ENCODE results near the gene PFKFB2.

PFKFB2 gene

DNA sequence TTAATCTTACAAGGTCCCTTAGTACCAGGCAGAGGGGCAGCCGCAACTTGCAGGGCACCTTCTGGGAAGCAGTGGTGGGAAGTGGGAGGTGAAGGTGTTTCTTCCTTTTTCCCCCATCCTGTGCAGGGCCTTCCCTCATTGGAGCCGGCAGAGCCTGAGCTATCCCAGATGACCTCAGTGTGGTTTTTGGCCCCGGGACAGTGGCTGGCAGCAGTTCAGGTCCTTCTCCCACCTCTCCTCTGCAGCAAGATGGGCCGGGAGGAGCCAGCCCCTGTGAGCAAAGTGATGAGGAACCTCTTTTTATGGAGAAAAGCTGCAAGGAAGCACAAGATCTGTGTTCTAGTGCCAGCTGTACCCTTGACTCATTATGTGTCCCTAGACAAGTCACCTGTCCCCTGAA, 6.8 kb downstream of the PFKFB2 start:
- TF ChIP-seq, protein P1, sequence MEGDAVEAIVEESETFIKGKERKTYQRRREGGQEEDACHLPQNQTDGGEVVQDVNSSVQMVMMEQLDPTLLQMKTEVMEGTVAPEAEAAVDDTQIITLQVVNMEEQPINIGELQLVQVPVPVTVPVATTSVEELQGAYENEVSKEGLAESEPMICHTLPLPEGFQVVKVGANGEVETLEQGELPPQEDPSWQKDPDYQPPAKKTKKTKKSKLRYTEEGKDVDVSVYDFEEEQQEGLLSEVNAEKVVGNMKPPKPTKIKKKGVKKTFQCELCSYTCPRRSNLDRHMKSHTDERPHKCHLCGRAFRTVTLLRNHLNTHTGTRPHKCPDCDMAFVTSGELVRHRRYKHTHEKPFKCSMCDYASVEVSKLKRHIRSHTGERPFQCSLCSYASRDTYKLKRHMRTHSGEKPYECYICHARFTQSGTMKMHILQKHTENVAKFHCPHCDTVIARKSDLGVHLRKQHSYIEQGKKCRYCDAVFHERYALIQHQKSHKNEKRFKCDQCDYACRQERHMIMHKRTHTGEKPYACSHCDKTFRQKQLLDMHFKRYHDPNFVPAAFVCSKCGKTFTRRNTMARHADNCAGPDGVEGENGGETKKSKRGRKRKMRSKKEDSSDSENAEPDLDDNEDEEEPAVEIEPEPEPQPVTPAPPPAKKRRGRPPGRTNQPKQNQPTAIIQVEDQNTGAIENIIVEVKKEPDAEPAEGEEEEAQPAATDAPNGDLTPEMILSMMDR (IDR thresholded peaks at IDR 0.05; ENCODE audit: low read depth, low read length, missing control alignments): no peak
- in situ Hi-C loops (cut with HindIII; ENCODE audit: low sequenced_read_pairs): no loop called here
- H3K4me3 ChIP-seq (ENCODE audit: low read depth, low read length): no peak overlapping the region
- DNase-seq (ENCODE audit: low read depth): no peak

DNA sequence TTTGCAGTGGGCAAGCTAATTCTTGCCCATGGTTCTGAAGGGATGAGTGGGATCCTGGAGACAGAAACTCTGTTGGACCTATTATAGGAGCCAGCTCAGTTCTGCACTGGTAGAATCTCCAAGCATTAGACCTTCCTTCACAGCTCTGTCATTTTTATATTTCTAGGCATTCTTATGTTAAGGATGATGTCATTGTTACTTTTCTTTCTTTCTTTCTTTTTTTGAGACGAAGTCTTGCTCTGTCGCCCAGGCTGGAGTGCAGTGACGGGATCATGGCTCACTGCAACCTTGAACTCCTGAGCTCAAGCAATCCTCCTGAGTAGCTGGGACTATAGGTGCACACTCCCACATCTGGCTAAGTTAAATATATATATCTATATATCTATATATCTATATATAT, 7.5 kb downstream of the PFKFB2 start:
- TF ChIP-seq, protein P1 (IDR thresholded peaks at IDR 0.05; ENCODE audit: low read depth, low read length, missing control alignments): no peak
- in situ Hi-C loops (cut with HindIII; ENCODE audit: low sequenced_read_pairs): no loop called here
- H3K4me3 ChIP-seq (ENCODE audit: low read depth, low read length): no peak overlapping the region
- no peak for DNase-seq (ENCODE audit: low read depth)

DNA sequence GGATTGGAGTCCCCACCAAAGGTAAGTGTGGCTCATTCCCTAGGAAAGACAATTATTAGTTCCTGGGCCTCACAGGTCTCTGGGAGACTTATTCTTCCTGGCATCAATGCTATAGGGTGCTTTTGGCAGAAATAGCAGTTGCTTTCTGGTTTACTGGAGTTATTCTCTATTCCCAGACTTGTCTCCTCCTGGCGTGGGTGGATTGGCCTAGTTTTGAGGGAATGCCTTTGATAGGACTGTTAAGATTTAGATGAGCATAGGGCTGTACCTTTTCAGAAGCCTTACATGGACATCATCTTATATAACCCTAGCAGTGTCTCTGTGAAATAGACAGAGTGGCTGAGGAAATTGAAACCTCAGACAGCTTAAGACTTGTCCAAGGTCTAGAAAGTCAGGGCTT, 9.0 kb downstream of the PFKFB2 start:
- in situ Hi-C loops (cut with HindIII; ENCODE audit: low sequenced_read_pairs): no loop called here
- DNase-seq (ENCODE audit: low read depth): no peak
- TF ChIP-seq, protein P1 (IDR thresholded peaks at IDR 0.05; ENCODE audit: low read depth, low read length, missing control alignments): no peak
- H3K4me3 ChIP-seq (ENCODE audit: low read depth, low read length): no peak overlapping the region

DNA sequence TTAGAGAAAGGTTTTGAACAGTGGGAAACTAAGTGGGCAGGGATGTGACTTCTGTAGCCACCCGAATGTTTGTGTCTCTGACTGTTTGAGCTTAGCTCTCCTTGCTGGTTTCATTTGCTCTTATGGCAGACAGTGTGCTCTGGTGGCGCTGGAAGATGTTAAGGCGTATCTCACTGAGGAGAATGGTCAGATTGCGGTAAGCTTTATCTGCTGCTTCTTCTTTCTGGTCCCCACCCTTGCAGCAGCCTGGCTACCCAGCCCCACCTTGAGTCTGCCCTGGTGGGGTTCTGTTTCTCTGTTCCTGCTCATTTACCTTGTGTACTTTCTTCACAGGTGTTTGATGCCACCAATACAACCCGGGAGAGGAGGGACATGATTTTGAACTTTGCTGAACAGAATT, 9.9 kb downstream of the PFKFB2 start:
- no peak for DNase-seq (ENCODE audit: low read depth)
- TF ChIP-seq, protein P1 (IDR thresholded peaks at IDR 0.05; ENCODE audit: low read depth, low read length, missing control alignments): no peak
- H3K4me3 ChIP-seq (ENCODE audit: low read depth, low read length): no peak overlapping the region
- in situ Hi-C loops (cut with HindIII; ENCODE audit: low sequenced_read_pairs): no loop called here

DNA sequence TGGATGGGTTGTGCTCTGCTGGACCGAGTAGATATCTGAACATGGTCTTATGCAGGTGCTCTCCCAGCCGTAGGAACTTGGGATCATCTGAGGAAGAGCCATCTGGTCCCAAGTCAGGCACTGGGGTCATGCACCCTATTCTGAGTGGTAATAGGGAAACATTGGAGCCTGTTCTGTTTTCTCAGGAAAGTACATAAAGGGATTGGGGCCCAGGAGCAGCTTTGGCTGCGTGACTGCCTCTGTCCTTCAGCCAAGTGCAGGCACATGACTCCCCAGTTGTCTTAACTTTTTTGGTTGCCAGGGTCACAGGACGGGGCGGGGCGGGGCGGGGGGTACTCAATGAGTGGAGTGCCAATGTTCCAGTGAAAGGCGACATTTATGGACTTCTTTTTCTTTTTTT, 11.5 kb downstream of the PFKFB2 start:
- no peak for DNase-seq (ENCODE audit: low read depth)
- no peak overlapping the region for H3K4me3 ChIP-seq (ENCODE audit: low read depth, low read length)
- TF ChIP-seq, protein P1 (IDR thresholded peaks at IDR 0.05; ENCODE audit: low read depth, low read length, missing control alignments): no peak
- in situ Hi-C loops (cut with HindIII; ENCODE audit: low sequenced_read_pairs): no loop called here

DNA sequence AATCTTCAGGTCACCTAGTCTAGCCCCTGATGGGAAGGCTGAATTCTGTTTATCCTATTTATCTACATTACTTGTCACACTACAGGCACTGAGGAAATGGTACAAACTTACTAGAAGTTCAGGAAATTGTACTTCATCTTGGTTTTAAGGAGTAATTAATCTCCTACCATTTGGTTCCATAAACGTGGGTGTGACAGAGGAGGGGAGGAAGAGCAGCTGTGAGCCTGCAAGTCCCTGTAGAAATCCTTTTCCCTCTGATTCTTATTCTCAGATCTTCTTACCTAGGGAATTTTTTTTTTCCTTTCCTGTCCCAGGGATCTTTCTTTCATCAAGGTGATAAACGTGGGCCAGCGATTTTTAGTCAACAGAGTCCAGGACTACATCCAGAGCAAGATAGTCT, 14.1 kb downstream of the PFKFB2 start:
- no peak overlapping the region for H3K4me3 ChIP-seq (ENCODE audit: low read depth, low read length)
- in situ Hi-C loops (cut with HindIII; ENCODE audit: low sequenced_read_pairs): no loop called here
- TF ChIP-seq, protein P1 (IDR thresholded peaks at IDR 0.05; ENCODE audit: low read depth, low read length, missing control alignments): no peak
- no peak for DNase-seq (ENCODE audit: low read depth)

DNA sequence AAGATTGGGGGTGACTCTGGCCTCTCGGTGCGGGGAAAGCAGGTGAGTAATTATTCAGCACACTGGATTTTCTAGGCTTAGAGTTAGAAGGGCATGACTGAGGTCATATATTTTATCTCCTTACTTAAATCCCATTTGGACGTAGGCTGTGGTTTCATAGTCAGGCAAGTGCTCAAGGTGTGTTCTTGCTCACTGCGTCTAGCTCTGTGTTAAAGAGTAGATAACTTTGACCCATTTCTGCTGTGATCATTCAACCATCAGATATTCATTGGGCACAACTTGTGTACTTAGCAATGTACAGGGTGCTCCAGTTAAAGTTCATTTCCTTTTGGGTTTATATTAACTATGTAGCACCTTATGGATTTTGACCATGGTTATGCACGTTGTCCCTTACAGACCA, 14.6 kb downstream of the PFKFB2 start:
- in situ Hi-C loops (cut with HindIII; ENCODE audit: low sequenced_read_pairs): no loop called here
- TF ChIP-seq, protein P1 (IDR thresholded peaks at IDR 0.05; ENCODE audit: low read depth, low read length, missing control alignments): no peak
- no peak overlapping the region for H3K4me3 ChIP-seq (ENCODE audit: low read depth, low read length)

More for the DNA sequence above, 14.6 kb downstream of the PFKFB2 start:
- no peak for DNase-seq (ENCODE audit: low read depth)

Data from astrocyte of the cerebellum (primary cell).